ENCODE data around the gene FIS1. TPM values are rescaled to one million over a fixed set of nuclear protein-coding genes. Genes with fewer than 3 reads are reported as not detected.
A peak's percentile ranks its signal among the peaks of the same experiment; 100 is the strongest.
"Not testable (repeated sequence)": the region's sequence is repeated elsewhere in the genome, so short reads cannot be mapped to it uniquely, and the experiment has no call there.

FIS1 gene
- 189 and 330 TPM in 2 replicates for total RNA-seq

- peak; percentile 92 for DNase-seq
Measured at GRCh38 chr7:101244375-101245146, at the start of gene FIS1. Gene FIS1 (minus strand): TSS chr7:101245081. CDS start chr7:101245004, 77 bp downstream.

GRCh38 chr7:101294039-101294831 lies 49.4 kb upstream of the FIS1 start:
- no peak for DNase-seq

GRCh38 chr7:101293069-101294021 lies 48.5 kb upstream of the FIS1 start:
- not testable (repeated sequence) for DNase-seq

- not testable (repeated sequence) for DNase-seq
Measured at GRCh38 chr7:101292566-101292965, 47.7 kb upstream of the FIS1 start.

- peak; percentile 54 for DNase-seq
Measured at GRCh38 chr7:101290186-101291037, 45.5 kb upstream of the FIS1 start.

GRCh38 chr7:101289687-101290086 lies 44.8 kb upstream of the FIS1 start:
- not testable (repeated sequence) for DNase-seq

- no peak for DNase-seq
Measured at GRCh38 chr7:101288439-101288838, 43.6 kb upstream of the FIS1 start.

GRCh38 chr7:101287032-101287431 lies 42.2 kb upstream of the FIS1 start:
- DNase-seq, result no peak

GRCh38 chr7:101285880-101286279 lies 41.0 kb upstream of the FIS1 start:
- not testable (repeated sequence) for DNase-seq

GRCh38 chr7:101285171-101285570 lies 40.3 kb upstream of the FIS1 start:
- DNase-seq, result no peak

GRCh38 chr7:101280912-101281311 lies 36.0 kb upstream of the FIS1 start:
- not testable (repeated sequence) for DNase-seq

- DNase-seq, result no peak
Measured at GRCh38 chr7:101278461-101279292, 33.8 kb upstream of the FIS1 start.

GRCh38 chr7:101277155-101277554 lies 32.3 kb upstream of the FIS1 start:
- DNase-seq, result no peak

GRCh38 chr7:101273206-101273605 lies 28.3 kb upstream of the FIS1 start:
- DNase-seq, result no peak

GRCh38 chr7:101271021-101271420 lies 26.1 kb upstream of the FIS1 start:
- no peak for DNase-seq

- no peak for DNase-seq
Measured at GRCh38 chr7:101269664-101270063, 24.8 kb upstream of the FIS1 start.

GRCh38 chr7:101265622-101266516 lies 21.0 kb upstream of the FIS1 start:
- DNase-seq, result no peak

GRCh38 chr7:101264102-101264706 lies 19.3 kb upstream of the FIS1 start:
- DNase-seq, result peak; percentile 30

- no peak for DNase-seq
Measured at GRCh38 chr7:101258243-101258731, 13.4 kb upstream of the FIS1 start.

All from dermis blood vessel endothelial cell (primary cell).